HCT116 (cell line): Measurements from ENCODE around the gene DNMT3B.

Experiments
- CEBPB ChIP-seq: IDR thresholded peaks from 2 replicates; pipeline ENCODE4 v1.6.1; 2012; ENCODE audit warnings: low read depth
- CTCF ChIP-seq, 3 experiments: fragments of 200-600 bp in 1 of 3; sonication (generic) in 1 of 3; IDR thresholded peaks in 2 of 3; conservative IDR thresholded peaks in 1 of 3; 2 replicates each; pipeline ENCODE4 v1.5.1; 2012 to 2017; ENCODE audit warnings: low read depth in 2 of 3, low read length in 2 of 3, antibody characterized with exemption in 1 of 3, borderline replicate concordance in 1 of 3, control low read depth in 1 of 3, mild to moderate bottlenecking in 1 of 3, mixed read lengths in 1 of 3, mixed run types in 1 of 3, moderate library complexity in 1 of 3; ENCODE audit not compliant: insufficient read depth in 1 of 3
- EGR1 ChIP-seq: IDR thresholded peaks from 2 replicates; pipeline ENCODE4 v1.6.1; 2012; ENCODE audit warnings: low read depth
- EZH2 ChIP-seq: fragments of 200-600 bp; sonication (generic); IDR thresholded peaks from 2 replicates; pipeline ENCODE4 v1.6.1; 2017; ENCODE audit warnings: antibody characterized with exemption, mixed run types
- EZH2phosphoT487 ChIP-seq: fragments of 200-600 bp; IDR thresholded peaks from 2 replicates; pipeline ENCODE4 v1.6.1; 2018; ENCODE audit warnings: antibody characterized with exemption, borderline replicate concordance
- MAX ChIP-seq: IDR thresholded peaks from 2 replicates; pipeline ENCODE4 v1.6.1; 2012
- POLR2A ChIP-seq: IDR thresholded peaks from 2 replicates; pipeline ENCODE4 v1.7.0; 2011; ENCODE audit warnings: borderline replicate concordance; ENCODE audit not compliant: insufficient read depth, insufficient read length; ENCODE audit errors: extremely low read depth
- POLR2AphosphoS5 ChIP-seq: IDR thresholded peaks from 2 replicates; pipeline ENCODE4 v1.6.1; 2011; ENCODE audit warnings: mild to moderate bottlenecking, low read depth, low read length, moderate library complexity
- RAD21 ChIP-seq: IDR thresholded peaks from 2 replicates; pipeline ENCODE4 v1.6.1; 2012; ENCODE audit warnings: low read depth, mild to moderate bottlenecking
- SRF ChIP-seq: IDR thresholded peaks from 2 replicates; pipeline ENCODE4 v1.6.1; 2012; ENCODE audit warnings: low read depth
- YY1 ChIP-seq: IDR thresholded peaks from 2 replicates; pipeline ENCODE4 v1.6.1; 2011; ENCODE audit warnings: low read length, low read depth, moderate library complexity, mild to moderate bottlenecking; ENCODE audit not compliant: insufficient replicate concordance; ENCODE audit errors: extremely low read depth
- ZFX ChIP-seq: fragments of 450-650 bp; IDR thresholded peaks from 2 replicates; pipeline ENCODE4 v1.6.1; 2017
- TF ChIP-seq, protein P1 (sequence below): IDR thresholded peaks from 2 replicates; pipeline ENCODE4 v1.6.1; 2012; ENCODE audit warnings: low read depth
- TF ChIP-seq, protein P2 (sequence below): IDR thresholded peaks from 2 replicates; pipeline ENCODE4 v1.6.1; 2012

GRCh38 chr20:32828029-32828680, 66.0 kb downstream of the DNMT3B start:
- no peak for TF ChIP-seq EGR1
- TF ChIP-seq SRF = no peak
- no peak for TF ChIP-seq CTCF (IDR thresholded peaks at IDR 0.05 in 2 of 3, conservative IDR thresholded peaks at IDR 0.05 in 1 of 3; ENCODE audit: borderline replicate concordance in 1 of 3, insufficient read depth in 1 of 3, low read depth in 2 of 3, low read length in 2 of 3)
- TF ChIP-seq RAD21 = no peak
- no peak for TF ChIP-seq YY1
- no peak for TF ChIP-seq POLR2AphosphoS5
- TF ChIP-seq, protein P1, sequence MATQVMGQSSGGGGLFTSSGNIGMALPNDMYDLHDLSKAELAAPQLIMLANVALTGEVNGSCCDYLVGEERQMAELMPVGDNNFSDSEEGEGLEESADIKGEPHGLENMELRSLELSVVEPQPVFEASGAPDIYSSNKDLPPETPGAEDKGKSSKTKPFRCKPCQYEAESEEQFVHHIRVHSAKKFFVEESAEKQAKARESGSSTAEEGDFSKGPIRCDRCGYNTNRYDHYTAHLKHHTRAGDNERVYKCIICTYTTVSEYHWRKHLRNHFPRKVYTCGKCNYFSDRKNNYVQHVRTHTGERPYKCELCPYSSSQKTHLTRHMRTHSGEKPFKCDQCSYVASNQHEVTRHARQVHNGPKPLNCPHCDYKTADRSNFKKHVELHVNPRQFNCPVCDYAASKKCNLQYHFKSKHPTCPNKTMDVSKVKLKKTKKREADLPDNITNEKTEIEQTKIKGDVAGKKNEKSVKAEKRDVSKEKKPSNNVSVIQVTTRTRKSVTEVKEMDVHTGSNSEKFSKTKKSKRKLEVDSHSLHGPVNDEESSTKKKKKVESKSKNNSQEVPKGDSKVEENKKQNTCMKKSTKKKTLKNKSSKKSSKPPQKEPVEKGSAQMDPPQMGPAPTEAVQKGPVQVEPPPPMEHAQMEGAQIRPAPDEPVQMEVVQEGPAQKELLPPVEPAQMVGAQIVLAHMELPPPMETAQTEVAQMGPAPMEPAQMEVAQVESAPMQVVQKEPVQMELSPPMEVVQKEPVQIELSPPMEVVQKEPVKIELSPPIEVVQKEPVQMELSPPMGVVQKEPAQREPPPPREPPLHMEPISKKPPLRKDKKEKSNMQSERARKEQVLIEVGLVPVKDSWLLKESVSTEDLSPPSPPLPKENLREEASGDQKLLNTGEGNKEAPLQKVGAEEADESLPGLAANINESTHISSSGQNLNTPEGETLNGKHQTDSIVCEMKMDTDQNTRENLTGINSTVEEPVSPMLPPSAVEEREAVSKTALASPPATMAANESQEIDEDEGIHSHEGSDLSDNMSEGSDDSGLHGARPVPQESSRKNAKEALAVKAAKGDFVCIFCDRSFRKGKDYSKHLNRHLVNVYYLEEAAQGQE = no peak
- TF ChIP-seq MAX = no peak
- no peak for TF ChIP-seq POLR2A
- TF ChIP-seq ZFX = no peak
- TF ChIP-seq EZH2phosphoT487 = no peak
- TF ChIP-seq, protein P2, sequence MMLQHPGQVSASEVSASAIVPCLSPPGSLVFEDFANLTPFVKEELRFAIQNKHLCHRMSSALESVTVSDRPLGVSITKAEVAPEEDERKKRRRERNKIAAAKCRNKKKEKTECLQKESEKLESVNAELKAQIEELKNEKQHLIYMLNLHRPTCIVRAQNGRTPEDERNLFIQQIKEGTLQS = no peak
- no peak for TF ChIP-seq CEBPB
- TF ChIP-seq EZH2 = no peak
